GM12874 (cell line): Measurements from ENCODE around the gene ATXN7L3.

Source experiments
- TF ChIP-seq, protein P1 (sequence below): IDR thresholded peaks from 2 replicates; pipeline ENCODE4 v1.5.1; 2011; ENCODE audit warnings: low read depth, mild to moderate bottlenecking, control low read depth, low read length, moderate library complexity; ENCODE audit not compliant: insufficient read depth

ATXN7L3 gene

DNA sequence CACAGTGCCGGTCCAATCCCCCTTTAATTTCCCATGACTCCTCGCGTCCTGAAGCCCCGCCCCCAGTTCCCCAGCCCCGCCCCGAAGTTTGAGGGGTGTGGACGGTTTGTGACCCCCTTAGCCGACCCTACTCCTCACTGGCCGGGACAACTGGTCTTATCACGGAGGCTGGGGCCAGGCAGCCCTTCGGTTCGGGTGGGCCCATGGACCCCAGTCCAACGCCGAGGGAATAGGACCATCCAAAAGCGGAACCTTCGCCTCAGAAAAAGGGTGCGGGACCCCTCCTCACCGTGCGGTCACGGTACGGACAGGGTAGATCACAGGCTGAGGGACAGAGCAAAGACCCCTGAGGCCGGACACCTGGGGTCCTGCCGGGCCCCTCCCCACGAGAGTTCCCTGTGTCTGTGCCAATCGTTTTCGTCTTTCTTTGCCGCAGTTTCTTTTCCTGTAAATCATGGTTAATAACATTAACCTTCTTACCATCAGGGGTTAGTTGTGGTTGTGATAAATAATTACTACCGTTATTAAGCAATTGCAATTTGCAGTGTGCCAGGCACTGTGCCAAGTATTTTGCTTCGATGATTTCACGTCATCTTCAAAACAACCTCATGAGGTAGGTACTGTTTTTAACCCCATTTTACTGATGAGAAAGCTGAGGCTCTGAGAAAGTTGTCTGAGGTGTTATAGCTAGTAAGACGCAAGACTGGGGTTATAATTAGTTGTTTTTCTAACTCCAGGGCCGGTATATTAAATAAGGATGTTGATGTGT, 12.4 kb downstream of the ATXN7L3 start:
- TF ChIP-seq, protein P1, sequence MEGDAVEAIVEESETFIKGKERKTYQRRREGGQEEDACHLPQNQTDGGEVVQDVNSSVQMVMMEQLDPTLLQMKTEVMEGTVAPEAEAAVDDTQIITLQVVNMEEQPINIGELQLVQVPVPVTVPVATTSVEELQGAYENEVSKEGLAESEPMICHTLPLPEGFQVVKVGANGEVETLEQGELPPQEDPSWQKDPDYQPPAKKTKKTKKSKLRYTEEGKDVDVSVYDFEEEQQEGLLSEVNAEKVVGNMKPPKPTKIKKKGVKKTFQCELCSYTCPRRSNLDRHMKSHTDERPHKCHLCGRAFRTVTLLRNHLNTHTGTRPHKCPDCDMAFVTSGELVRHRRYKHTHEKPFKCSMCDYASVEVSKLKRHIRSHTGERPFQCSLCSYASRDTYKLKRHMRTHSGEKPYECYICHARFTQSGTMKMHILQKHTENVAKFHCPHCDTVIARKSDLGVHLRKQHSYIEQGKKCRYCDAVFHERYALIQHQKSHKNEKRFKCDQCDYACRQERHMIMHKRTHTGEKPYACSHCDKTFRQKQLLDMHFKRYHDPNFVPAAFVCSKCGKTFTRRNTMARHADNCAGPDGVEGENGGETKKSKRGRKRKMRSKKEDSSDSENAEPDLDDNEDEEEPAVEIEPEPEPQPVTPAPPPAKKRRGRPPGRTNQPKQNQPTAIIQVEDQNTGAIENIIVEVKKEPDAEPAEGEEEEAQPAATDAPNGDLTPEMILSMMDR: no peak

DNA sequence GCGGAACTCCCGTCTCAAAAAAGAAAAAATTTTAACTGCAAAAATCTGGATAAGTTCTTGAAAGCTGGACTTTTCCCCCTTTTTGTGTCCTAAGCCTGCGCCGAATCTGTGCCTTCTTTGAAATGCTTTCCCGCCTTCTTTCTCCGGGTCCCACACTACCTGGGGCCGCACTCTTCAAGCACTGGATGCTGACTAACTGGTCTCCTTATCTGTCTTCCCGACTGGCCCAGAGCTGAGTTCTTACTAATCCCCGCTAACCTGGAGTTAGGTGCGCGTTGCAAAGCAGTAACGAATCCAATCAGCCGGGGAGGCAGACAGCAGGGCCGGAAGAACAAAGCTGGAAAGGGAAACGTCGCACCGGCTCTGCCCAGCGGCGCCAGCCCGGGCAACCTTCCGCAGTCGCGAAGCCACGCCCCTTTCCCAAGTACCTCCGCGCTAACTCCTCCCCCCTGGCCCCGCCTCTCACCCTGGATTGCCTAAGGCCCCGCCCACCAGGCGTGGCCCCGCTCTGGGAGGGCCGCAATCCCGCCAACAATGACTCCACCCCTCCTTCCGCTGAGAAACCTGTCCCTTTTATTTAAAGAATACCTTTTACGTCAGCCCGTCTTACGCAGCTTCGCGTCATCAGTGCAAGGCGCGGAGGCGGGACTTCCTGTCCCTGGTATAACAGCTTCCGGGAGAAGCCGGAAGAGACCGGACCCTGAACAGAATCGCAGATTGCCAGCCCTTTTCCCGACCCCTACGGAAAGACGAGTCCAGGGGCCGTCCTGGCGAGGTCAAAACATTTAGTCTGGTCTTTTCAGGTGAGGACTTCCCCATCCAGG, 13.2 kb downstream of the ATXN7L3 start, which contains the start of gene TMUB2:
Gene TMUB2 (plus strand): TSS at position 666 of the 824 bp plus-strand sequence. CDS start 737 bp downstream, outside the sequence.
- TF ChIP-seq, protein P1: no peak

DNA sequence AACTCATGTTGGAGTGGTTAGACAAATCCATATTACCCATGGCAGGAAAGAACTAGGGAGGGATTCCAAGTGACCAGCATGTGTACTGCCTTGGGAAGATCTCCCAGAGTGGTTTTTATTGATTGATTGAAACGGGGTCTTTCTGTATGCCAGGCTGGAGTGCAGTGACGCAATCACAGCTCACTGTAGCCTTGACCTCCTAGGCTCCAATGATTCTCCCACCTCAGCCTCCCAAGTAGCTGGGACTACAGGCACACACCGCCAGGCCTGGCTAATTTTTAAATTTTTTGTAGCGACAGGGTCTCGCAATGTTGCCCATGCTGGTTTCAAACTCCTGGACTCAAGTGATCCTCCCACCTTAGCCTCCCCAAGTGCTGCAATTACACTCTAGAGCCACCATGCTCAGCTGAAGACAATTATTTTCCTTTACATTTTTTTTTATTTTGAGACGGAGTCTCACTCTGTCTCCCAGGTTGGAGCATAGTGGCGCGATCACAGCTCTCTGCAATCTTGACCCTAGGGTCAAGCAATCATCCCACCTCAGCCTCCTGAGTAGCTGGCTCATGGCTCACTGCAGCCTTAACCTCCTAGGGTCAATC, 15.4 kb downstream of the ATXN7L3 start:
- TF ChIP-seq, protein P1: no peak

DNA sequence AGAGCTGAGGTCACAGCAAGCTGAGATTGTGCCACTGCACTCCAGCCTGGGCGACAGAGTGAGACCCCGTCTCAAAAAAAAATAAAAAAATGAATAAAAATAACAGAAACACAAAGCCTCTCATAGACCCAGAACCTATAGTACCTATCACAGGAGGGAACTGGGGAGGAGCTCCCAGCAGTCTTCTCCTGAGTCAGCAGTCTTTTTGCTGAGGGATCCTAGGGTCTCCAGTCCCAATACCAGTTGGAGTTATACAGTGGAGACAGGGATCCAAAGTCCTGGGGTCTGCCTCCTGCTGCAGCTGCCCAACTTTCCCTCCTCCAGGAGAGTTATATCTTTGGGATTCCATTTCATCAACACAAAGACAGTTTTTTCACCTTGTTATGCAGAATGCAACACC, 16.7 kb downstream of the ATXN7L3 start:
- TF ChIP-seq, protein P1: no peak

DNA sequence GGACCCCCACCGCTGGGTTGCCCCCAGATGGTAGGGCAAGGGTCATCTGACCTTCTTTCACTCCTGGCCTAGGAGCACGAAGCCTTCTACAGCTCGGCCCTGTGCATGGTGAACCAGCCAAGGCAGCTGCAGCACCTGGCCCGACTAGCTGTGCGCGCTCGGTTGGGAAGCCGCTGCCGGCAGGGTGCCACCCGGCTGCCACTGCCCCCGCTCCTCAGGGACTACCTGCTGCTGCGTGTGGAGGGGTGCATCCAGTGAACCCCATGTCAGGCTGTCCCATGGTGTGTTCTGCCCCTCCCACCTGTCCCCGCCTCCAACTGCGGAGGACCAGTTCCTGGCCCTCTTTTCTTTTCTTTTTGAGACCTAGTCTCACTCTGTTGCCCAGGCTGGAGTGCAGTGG, 21.6 kb downstream of the ATXN7L3 start:
- TF ChIP-seq, protein P1: no peak

DNA sequence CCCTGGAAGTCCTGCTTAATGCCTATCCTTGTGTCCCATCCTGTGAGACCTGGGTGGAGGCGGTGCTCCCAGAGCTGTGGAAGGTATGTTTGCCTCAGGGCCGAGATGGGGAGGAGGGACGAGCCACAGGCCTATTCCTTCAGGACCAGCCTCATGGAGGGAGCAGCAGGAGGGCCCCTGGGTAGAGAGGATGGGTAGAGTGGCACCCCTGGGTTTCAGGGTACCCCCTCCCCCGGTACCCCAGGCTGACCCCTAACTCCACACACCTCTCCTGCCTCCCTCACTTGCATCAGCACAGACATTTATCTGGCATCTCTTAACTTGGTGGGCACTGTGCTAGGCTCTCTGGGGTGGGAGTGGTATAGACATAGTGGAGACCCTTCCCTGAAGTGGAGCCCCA, 22.0 kb downstream of the ATXN7L3 start:
- TF ChIP-seq, protein P1: no peak
